Measurements from ENCODE around the gene NDUFAF8.

- TF ChIP-seq CTCF (conservative IDR thresholded peaks at IDR 0.05) (no peak), ZFX (IDR thresholded peaks at IDR 0.05) (no peak)
These were observed 38.3 kb downstream of the NDUFAF8 start for GRCh38 chr17:81277421-81277820.
